HL-60 (cell line): ENCODE measurements around the gene LINGO1.
A peak's percentile ranks its signal among the peaks of the same experiment; 100 is the strongest.

Experiments
- DNase-seq, 2 experiments: peaks; one replicate each; pipeline ENCODE4 v3.0.0-alpha.2; 2010 to 2020; ENCODE audit warnings: low read depth in 1 of 2, low spot score in 1 of 2
- H3K27ac ChIP-seq: fragments of 250-450 bp; sonication (Bioruptor Pico); replicated peaks from 2 replicates; pipeline ENCODE4 v1.5.1; 2020; ENCODE audit warnings: mild to moderate bottlenecking, moderate library complexity
- H3K27me3 ChIP-seq: fragments of 250-450 bp; sonication (Bioruptor Pico); 2 replicates; pipeline ENCODE4 v1.5.1; 2021; ENCODE audit warnings: mild to moderate bottlenecking, moderate library complexity; ENCODE audit not compliant: insufficient read depth, poor library complexity, severe bottlenecking
- H3K4me3 ChIP-seq: replicated peaks from 2 replicates; pipeline ENCODE4 v1.5.1; 2011; ENCODE audit warnings: mild to moderate bottlenecking, control low read depth, low read length; ENCODE audit not compliant: insufficient read depth
- GABPA ChIP-seq: IDR thresholded peaks from 2 replicates; pipeline ENCODE4 v1.6.1; 2012; ENCODE audit warnings: low read depth
- POLR2AphosphoS5 ChIP-seq: IDR thresholded peaks from 2 replicates; pipeline ENCODE4 v1.6.1; 2012; ENCODE audit warnings: low read depth
- REST ChIP-seq: IDR thresholded peaks from 2 replicates; pipeline ENCODE4 v1.6.1; 2012; ENCODE audit warnings: low read depth; ENCODE audit not compliant: insufficient replicate concordance
- SPI1 ChIP-seq: IDR thresholded peaks from 2 replicates; pipeline ENCODE4 v1.6.1; 2012; ENCODE audit warnings: low read depth, mild to moderate bottlenecking, borderline replicate concordance
- TF ChIP-seq, protein P1 (sequence below): IDR thresholded peaks from one replicate; pipeline ENCODE4 v1.5.1; 2011; ENCODE audit warnings: low read length, control low read depth, inconsistent platforms; ENCODE audit not compliant: insufficient read depth

The LINGO1 gene

GRCh38 chr15:77571181-77571580 lies 61.5 kb downstream of the LINGO1 start:
- H3K4me3 ChIP-seq = no peak overlapping the region
- TF ChIP-seq, protein P1, sequence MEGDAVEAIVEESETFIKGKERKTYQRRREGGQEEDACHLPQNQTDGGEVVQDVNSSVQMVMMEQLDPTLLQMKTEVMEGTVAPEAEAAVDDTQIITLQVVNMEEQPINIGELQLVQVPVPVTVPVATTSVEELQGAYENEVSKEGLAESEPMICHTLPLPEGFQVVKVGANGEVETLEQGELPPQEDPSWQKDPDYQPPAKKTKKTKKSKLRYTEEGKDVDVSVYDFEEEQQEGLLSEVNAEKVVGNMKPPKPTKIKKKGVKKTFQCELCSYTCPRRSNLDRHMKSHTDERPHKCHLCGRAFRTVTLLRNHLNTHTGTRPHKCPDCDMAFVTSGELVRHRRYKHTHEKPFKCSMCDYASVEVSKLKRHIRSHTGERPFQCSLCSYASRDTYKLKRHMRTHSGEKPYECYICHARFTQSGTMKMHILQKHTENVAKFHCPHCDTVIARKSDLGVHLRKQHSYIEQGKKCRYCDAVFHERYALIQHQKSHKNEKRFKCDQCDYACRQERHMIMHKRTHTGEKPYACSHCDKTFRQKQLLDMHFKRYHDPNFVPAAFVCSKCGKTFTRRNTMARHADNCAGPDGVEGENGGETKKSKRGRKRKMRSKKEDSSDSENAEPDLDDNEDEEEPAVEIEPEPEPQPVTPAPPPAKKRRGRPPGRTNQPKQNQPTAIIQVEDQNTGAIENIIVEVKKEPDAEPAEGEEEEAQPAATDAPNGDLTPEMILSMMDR = no peak
- TF ChIP-seq SPI1 (no peak), POLR2AphosphoS5 (no peak), REST (no peak), GABPA (no peak)
- H3K27ac ChIP-seq = no peak overlapping the region
- no peaks in the 10 kb centered on the region for H3K27me3 ChIP-seq
- DNase-seq = no peak

GRCh38 chr15:77569729-77570125 lies 63.0 kb downstream of the LINGO1 start:
- no peak for DNase-seq
- H3K27me3 ChIP-seq = no peaks in the 10 kb centered on the region
- TF ChIP-seq POLR2AphosphoS5 = no peak
- TF ChIP-seq SPI1 = no peak
- TF ChIP-seq REST = no peak
- H3K27ac ChIP-seq = no peak overlapping the region
- no peak overlapping the region for H3K4me3 ChIP-seq

- Histone ChIP-seq H3K4me3 (no peak overlapping the region), H3K27ac (no peak overlapping the region), H3K27me3 (no peaks in the 10 kb centered on the region)
- TF ChIP-seq REST = no peak
- TF ChIP-seq, protein P1 = no peak
- TF ChIP-seq POLR2AphosphoS5 = no peak
- no peak for TF ChIP-seq SPI1
- TF ChIP-seq GABPA = no peak
- peak in 1 of 2 experiments; percentile 15 for DNase-seq
These were observed 63.6 kb downstream of the LINGO1 start for GRCh38 chr15:77568973-77569728.
